SK-N-SH (cell line): ENCODE results near the gene RFC5. TPM values are rescaled to one million over a fixed set of nuclear protein-coding genes. Genes with fewer than 3 reads are reported as not detected.

ENCODE experiments used
- CTCF ChIA-PET: fragments of 300-600, 350-600 bp; formaldehyde crosslinking; extraction: SDS; loops from one replicate; lab custom pipeline; 2021; lab: Yijun Ruan, JAX
- POLR2A ChIA-PET: fragments of 350-600 bp; sonication (Branson Sonifier 250); formaldehyde crosslinking; extraction: SDS; loops from one replicate; lab custom pipeline; 2020; ENCODE audit warnings: antibody characterized with exemption, inconsistent platforms; lab: Yijun Ruan, JAX
- DNase-seq: peaks from one replicate; pipeline ENCODE4 v3.0.0; 2012
- H2AFZ ChIP-seq: fragments of 200-600 bp; sonication (generic); 2 replicates; pipeline ENCODE4 v1.8.1; 2016; ENCODE audit warnings: antibody characterized with exemption, mild to moderate bottlenecking, low read depth
- H3F3A ChIP-seq: fragments of 200-600 bp; sonication (generic); replicated peaks from 2 replicates; pipeline ENCODE3; 2016; ENCODE audit warnings: antibody characterized with exemption, mild to moderate bottlenecking; ENCODE audit not compliant: insufficient read depth
- H3K27ac ChIP-seq, 2 experiments: fragments of 200-500 bp in 1 of 2; fragments of 200-600 bp in 1 of 2; sonication (Bioruptor generic) in 1 of 2; sonication (generic), shearing (Covaris generic) in 1 of 2; 2 replicates each; pipeline versions ENCODE4 v1.5.1 to v1.6.1; 2014 to 2016; ENCODE audit warnings: low read depth in 2 of 2, inconsistent platforms in 1 of 2, low read length in 1 of 2, mild to moderate bottlenecking in 1 of 2, mixed read lengths in 1 of 2
- H3K27me3 ChIP-seq: fragments of 200-600 bp; sonication (generic), shearing (Covaris generic); 2 replicates; pipeline ENCODE4 v1.6.1; 2016; ENCODE audit warnings: mixed run types; ENCODE audit not compliant: insufficient read depth
- H3K36me3 ChIP-seq, 2 experiments: fragments of 200-500 bp in 1 of 2; fragments of 200-600 bp in 1 of 2; sonication (Bioruptor generic) in 1 of 2; sonication (generic) in 1 of 2; replicated peaks in 1 of 2; 2 replicates each; pipeline versions ENCODE3 to v1.5.1; 2014 to 2016; ENCODE audit warnings: low read length in 1 of 2, mild to moderate bottlenecking in 1 of 2; ENCODE audit not compliant: insufficient read depth in 2 of 2, control insufficient read depth in 1 of 2
- H3K4me1 ChIP-seq, 2 experiments: fragments of 200-500 bp in 1 of 2; fragments of 200-600 bp in 1 of 2; sonication (Bioruptor generic) in 1 of 2; sonication (generic), shearing (Covaris generic) in 1 of 2; 2 replicates each; pipeline versions ENCODE4 v1.5.1 to v1.6.1; 2014 to 2016; ENCODE audit warnings: low read depth in 1 of 2, low read length in 1 of 2, mixed run types in 1 of 2; ENCODE audit not compliant: insufficient read depth in 2 of 2, control insufficient read depth in 1 of 2
- H3K4me2 ChIP-seq: fragments of 200-600 bp; sonication (generic), shearing (Covaris generic); 2 replicates; pipeline ENCODE4 v1.6.1; 2017; ENCODE audit warnings: mixed run types
- H3K4me3 ChIP-seq, 2 experiments: fragments of 200-500 bp in 1 of 2; fragments of 200-600 bp in 1 of 2; sonication (Bioruptor generic) in 1 of 2; sonication (generic), shearing (Covaris generic) in 1 of 2; 2 replicates each; pipeline versions ENCODE4 v1.5.1 to v1.8.1; 2014 to 2016; ENCODE audit warnings: low read depth in 2 of 2, inconsistent platforms in 1 of 2, low read length in 1 of 2, mild to moderate bottlenecking in 1 of 2, mixed read lengths in 1 of 2, moderate library complexity in 1 of 2
- H3K79me2 ChIP-seq: fragments of 200-600 bp; sonication (generic); 2 replicates; pipeline ENCODE4 v1.8.1; 2017; ENCODE audit warnings: mild to moderate bottlenecking; ENCODE audit not compliant: insufficient read depth
- H3K9ac ChIP-seq: fragments of 200-600 bp; sonication (generic); 2 replicates; pipeline ENCODE4 v1.6.1; 2017; ENCODE audit warnings: mixed run types
- H3K9me2 ChIP-seq: fragments of 200-600 bp; sonication (generic); 2 replicates; pipeline ENCODE4 v1.6.1; 2017; ENCODE audit warnings: mixed run types
- H3K9me3 ChIP-seq: fragments of 200-600 bp; sonication (generic); 2 replicates; pipeline ENCODE4 v1.6.1; 2017; ENCODE audit warnings: mixed run types, mild to moderate bottlenecking, moderate library complexity
- H4K20me1 ChIP-seq: fragments of 200-600 bp; sonication (generic); 2 replicates; pipeline ENCODE4 v1.6.1; 2017; ENCODE audit warnings: mild to moderate bottlenecking, mixed run types; ENCODE audit not compliant: insufficient read depth
- CHD2 ChIP-seq: fragments of 150-350 bp; IDR thresholded peaks from 2 replicates; pipeline ENCODE4 v1.6.1; 2018; ENCODE audit warnings: low read length; ENCODE audit not compliant: partially characterized antibody
- FOSL2 ChIP-seq: IDR thresholded peaks from 2 replicates; pipeline ENCODE4 v1.4.0; 2012; ENCODE audit warnings: low read depth, mild to moderate bottlenecking, moderate library complexity, borderline replicate concordance
- FOXJ3 ChIP-seq: sonication (generic); formaldehyde crosslinking; IDR thresholded peaks from 2 replicates; pipeline ENCODE4 v1.5.1; 2020; ENCODE audit warnings: mild to moderate bottlenecking, missing genetic modification reagents
- FOXM1 ChIP-seq: IDR thresholded peaks from 2 replicates; pipeline ENCODE4 v1.4.0; 2012; ENCODE audit warnings: low read depth, mild to moderate bottlenecking
- JUND ChIP-seq: IDR thresholded peaks from 2 replicates; pipeline ENCODE4 v1.4.0; 2012
- MAX ChIP-seq: IDR thresholded peaks from 2 replicates; pipeline ENCODE4 v1.4.0; 2012; ENCODE audit warnings: low read depth
- NFIC ChIP-seq: IDR thresholded peaks from 2 replicates; pipeline ENCODE4 v1.4.0; 2012; ENCODE audit warnings: borderline replicate concordance
- PBX3 ChIP-seq: IDR thresholded peaks from 2 replicates; pipeline ENCODE4; 2012
- POLR2AphosphoS5 ChIP-seq: IDR thresholded peaks from 2 replicates; pipeline ENCODE4 v1.6.1; 2012; ENCODE audit warnings: low read depth, low read length
- RAD21 ChIP-seq: IDR thresholded peaks from 2 replicates; pipeline ENCODE4 v1.6.1; 2012; ENCODE audit warnings: mild to moderate bottlenecking, low read length
- RCOR1 ChIP-seq: fragments of 150-350 bp; IDR thresholded peaks from 2 replicates; pipeline ENCODE4 v1.6.1; 2017; ENCODE audit warnings: antibody characterized with exemption, low read length
- REST ChIP-seq: IDR thresholded peaks from 2 replicates; pipeline ENCODE4 v1.6.1; 2012; ENCODE audit warnings: mild to moderate bottlenecking, low read depth, low read length, moderate library complexity
- SMC3 ChIP-seq: IDR thresholded peaks from 2 replicates; pipeline ENCODE4 v1.6.1; 2012; ENCODE audit warnings: low read depth, low read length, improper control_type of control experiment
- TAF1 ChIP-seq: IDR thresholded peaks from 2 replicates; pipeline ENCODE4 v1.6.1; 2012; ENCODE audit warnings: low read depth, mild to moderate bottlenecking, low read length, moderate library complexity, borderline replicate concordance
- TCF12 ChIP-seq: IDR thresholded peaks from 2 replicates; pipeline ENCODE4 v1.4.0; 2012
- TEAD4 ChIP-seq: IDR thresholded peaks from 2 replicates; pipeline ENCODE4 v1.4.0; 2012; ENCODE audit warnings: mild to moderate bottlenecking, borderline replicate concordance; ENCODE audit not compliant: insufficient read depth
- WGBS: methylation state at CpG from one replicate; pipeline ENCODE4 v1.1.6; 2017; ENCODE audit warnings: low lambda C conversion rate; 5-methylcytosine and 5-hydroxymethylcytosine counted together
- polyA plus RNA-seq, 3 experiments: library from polyadenylated mRNA; depleted of rRNA; stranded (reverse); fragments of >200 nt; gene quantifications; 2 replicates each; pipeline ENCODE4 v1.2.3, GENCODE V29; 2012

Gene RFC5
- polyA plus RNA-seq, 1 of the 3 experiments (the other 2 are of a cell fraction), result 15.3 TPM

- Histone ChIP-seq H3K36me3 (no peaks in the 10 kb centered on the region), H3K79me2 (no peaks in the 10 kb centered on the region), H3K4me3 (peak overlapping the region; percentile 57 to 61), H2AFZ (peak overlapping the region; percentile 70; the same call in 1 of the 2 replicates), H3K27ac (no peak overlapping the region; a peak in 1 of 4 replicates), H3K9me3 (no peaks in the 10 kb centered on the region), H3K9me2 (no peaks in the 10 kb centered on the region), H3K4me1 (peaks cover 0 to 3% of the 10 kb centered on the region in 2 experiments; a peak in 1 of 4 replicates), H3K27me3 (peaks cover 4% of the 10 kb centered on the region; the same call in 1 of the 2 replicates), H3F3A (no peaks in the 10 kb centered on the region), H3K9ac (no peak overlapping the region), H3K4me2 (peak overlapping the region; percentile 80), H4K20me1 (no peaks in the 10 kb centered on the region)
- ChIA-PET POLR2A (no interaction called here), CTCF (no interaction called here)
- 3% methylated on average over 10 of the region's 10 CpGs for WGBS
- peak; percentile 46 for DNase-seq
- TF ChIP-seq FOSL2 (no peak), FOXM1 (no peak), TEAD4 (no peak), NFIC (no peak), MAX (no peak), TAF1 (no peak), RCOR1 (no peak), JUND (no peak), SMC3 (no peak)
Observed at GRCh38 chr12:117968151-117968789, 48.2 kb upstream of the RFC5 start.

GRCh38 chr12:117968826-117969659, 47.5 kb upstream of the RFC5 start, which contains the start of gene KSR2:
Gene KSR2 (minus strand): TSS chr12:117968990. CDS start chr12:117968255, 735 bp downstream.
- Histone ChIP-seq H3K4me2 (peak within 1 kb of the TSS; percentile 80), H2AFZ (peak within 1 kb of the TSS; percentile 70; the same call in 1 of the 2 replicates), H3F3A (no peaks in the 10 kb centered on the region), H3K27ac (peak within 1 kb of the TSS in 1 of 2 experiments; percentile 58; a peak in 1 of 4 replicates), H3K9me2 (no peaks in the 10 kb centered on the region), H3K79me2 (no peaks in the 10 kb centered on the region), H3K4me3 (peak within 1 kb of the TSS; percentile 57 to 61), H3K36me3 (no peaks in the 10 kb centered on the region), H3K9me3 (no peaks in the 10 kb centered on the region), H4K20me1 (no peaks in the 10 kb centered on the region), H3K4me1 (peaks cover 0 to 3% of the 10 kb centered on the region in 2 experiments; a peak in 1 of 4 replicates), H3K27me3 (peaks cover 4% of the 10 kb centered on the region; the same call in 1 of the 2 replicates), H3K9ac (no peak within 1 kb of the TSS)
- peak; percentile 91 for DNase-seq
- 4% methylated on average over 31 of the region's 86 CpGs for WGBS
- ChIA-PET CTCF (interaction anchor here (1.2 kb wide), 1 partner anchor 112 kb away, joined by 3 read pairs; no protein-coding TSS in a partner anchor), POLR2A (no interaction called here)
- TF ChIP-seq RCOR1 (no peak), JUND (no peak), RAD21 (no peak), TCF12 (no peak), REST (no peak), POLR2AphosphoS5 (no peak), SMC3 (no peak), CHD2 (peak; percentile 98), FOXJ3 (CRISPR knock-in tag) (no peak), PBX3 (peak; percentile 65)
